ENCODE data around the gene TUBA3E. TPM values are rescaled to one million over a fixed set of nuclear protein-coding genes. Genes with fewer than 3 reads are reported as not detected.
A peak's percentile ranks its signal among the peaks of the same experiment; 100 is the strongest.
"Not testable (repeated sequence)": the region's sequence is repeated elsewhere in the genome, so short reads cannot be mapped to it uniquely, and the experiment has no call there.

TUBA3E gene
- total and polyA plus RNA-seq, 4 donors = 0.11 TPM; not detected in 3

GRCh38 chr2:130152136-130152815, 46.0 kb downstream of the TUBA3E start:
- not testable (repeated sequence) for DNase-seq (ENCODE audit: low read depth in 4 of 6, low spot score in 6 of 6); H3K27ac ChIP-seq (ENCODE audit: low read depth, low read length); H3K4me3 ChIP-seq (ENCODE audit: low read depth, low read length); H3K9me3 ChIP-seq (ENCODE audit: control insufficient read depth, insufficient read depth, low read length); H3K4me1 ChIP-seq (ENCODE audit: control insufficient read depth, insufficient read depth, low read length); H3K27me3 ChIP-seq (ENCODE audit: control insufficient read depth, insufficient read depth, low read length)
- 97% methylated on average over 17 of the region's 27 CpGs for WGBS (ENCODE audit: insufficient coverage)
- peaks cover 65% of the 10 kb centered on the region for H3K36me3 ChIP-seq (ENCODE audit: control insufficient read depth, insufficient read depth, low read length)

- H3K4me1 ChIP-seq (ENCODE audit: control insufficient read depth, insufficient read depth, low read length); DNase-seq (ENCODE audit: low read depth in 4 of 6, low spot score in 6 of 6); H3K27ac ChIP-seq (ENCODE audit: low read depth, low read length); H3K4me3 ChIP-seq (ENCODE audit: low read depth, low read length); H3K9me3 ChIP-seq (ENCODE audit: control insufficient read depth, insufficient read depth, low read length); H3K27me3 ChIP-seq (ENCODE audit: control insufficient read depth, insufficient read depth, low read length): not testable (repeated sequence)
- 97% methylated on average over 3 of the region's 5 CpGs for WGBS (ENCODE audit: insufficient coverage)
- H3K36me3 ChIP-seq (ENCODE audit: control insufficient read depth, insufficient read depth, low read length) = peaks cover 55% of the 10 kb centered on the region
These were observed 47.1 kb downstream of the TUBA3E start for GRCh38 chr2:130151145-130151512.

- no peaks in the 10 kb centered on the region for H3K27me3 ChIP-seq (ENCODE audit: control insufficient read depth, insufficient read depth, low read length)
- H3K36me3 ChIP-seq (ENCODE audit: control insufficient read depth, insufficient read depth, low read length) = peaks cover 49% of the 10 kb centered on the region
- WGBS (ENCODE audit: insufficient coverage) = 90% methylated on average over 22 of the region's 23 CpGs
- H3K27ac ChIP-seq (ENCODE audit: low read depth, low read length) = no peak overlapping the region
- no peak for DNase-seq (ENCODE audit: low read depth in 4 of 6, low spot score in 6 of 6)
- no peaks in the 10 kb centered on the region for H3K4me1 ChIP-seq (ENCODE audit: control insufficient read depth, insufficient read depth, low read length)
- H3K4me3 ChIP-seq (ENCODE audit: low read depth, low read length) = no peak overlapping the region
- H3K9me3 ChIP-seq (ENCODE audit: control insufficient read depth, insufficient read depth, low read length) = no peaks in the 10 kb centered on the region
These were observed 47.8 kb downstream of the TUBA3E start for GRCh38 chr2:130150181-130151144.

DNA sequence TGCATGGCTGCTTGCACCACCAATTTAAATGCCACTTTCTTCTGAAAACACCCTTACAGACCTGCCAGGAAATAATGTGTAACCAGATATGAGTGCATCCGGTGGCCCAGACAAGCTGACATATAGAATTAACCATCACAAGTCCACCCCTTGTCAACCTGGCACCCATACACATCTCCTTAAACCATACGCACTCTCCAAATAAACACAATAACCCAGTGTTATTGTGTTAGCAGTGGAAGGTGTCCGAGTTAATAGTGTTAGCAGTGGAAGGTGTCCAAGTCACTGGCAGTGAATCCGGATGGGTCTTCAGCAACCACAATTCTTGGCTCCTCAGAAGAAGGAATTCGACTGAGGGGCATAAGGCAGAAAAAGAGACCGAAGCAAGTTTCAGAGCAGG, 49.7 kb downstream of the TUBA3E start:
- H3K36me3 ChIP-seq (ENCODE audit: control insufficient read depth, insufficient read depth, low read length) = peaks cover 29% of the 10 kb centered on the region
- H3K4me3 ChIP-seq (ENCODE audit: low read depth, low read length); H3K9me3 ChIP-seq (ENCODE audit: control insufficient read depth, insufficient read depth, low read length); DNase-seq (ENCODE audit: low read depth in 4 of 6, low spot score in 6 of 6); H3K4me1 ChIP-seq (ENCODE audit: control insufficient read depth, insufficient read depth, low read length); H3K27ac ChIP-seq (ENCODE audit: low read depth, low read length); H3K27me3 ChIP-seq (ENCODE audit: control insufficient read depth, insufficient read depth, low read length): not testable (repeated sequence)
- 75% methylated on average over 2 of the region's 6 CpGs for WGBS (ENCODE audit: insufficient coverage)

GRCh38 chr2:130145006-130145414, 53.2 kb downstream of the TUBA3E start, which contains the start of gene CCDC74B:
Gene CCDC74B, minus strand, starts transcription at chr2:130145112. Its CDS starts 116 bp downstream, at chr2:130144996.
- not testable (repeated sequence) for H3K4me1 ChIP-seq (ENCODE audit: control insufficient read depth, insufficient read depth, low read length); H3K36me3 ChIP-seq (ENCODE audit: control insufficient read depth, insufficient read depth, low read length); H3K9me3 ChIP-seq (ENCODE audit: control insufficient read depth, insufficient read depth, low read length); H3K27ac ChIP-seq (ENCODE audit: low read depth, low read length); H3K27me3 ChIP-seq (ENCODE audit: control insufficient read depth, insufficient read depth, low read length)
- peak in 5 of 6 donors; percentile 24 to 84 (median 40) for DNase-seq (ENCODE audit: low read depth in 4 of 6, low spot score in 6 of 6)
- 0% methylated on average over 9 of the region's 30 CpGs for WGBS (ENCODE audit: insufficient coverage)
- H3K4me3 ChIP-seq (ENCODE audit: low read depth, low read length) = peak within 1 kb of the TSS; percentile 32

- H3K4me3 ChIP-seq (ENCODE audit: low read depth, low read length); H3K27ac ChIP-seq (ENCODE audit: low read depth, low read length); H3K4me1 ChIP-seq (ENCODE audit: control insufficient read depth, insufficient read depth, low read length); H3K27me3 ChIP-seq (ENCODE audit: control insufficient read depth, insufficient read depth, low read length); DNase-seq (ENCODE audit: low read depth in 4 of 6, low spot score in 6 of 6); H3K9me3 ChIP-seq (ENCODE audit: control insufficient read depth, insufficient read depth, low read length); H3K36me3 ChIP-seq (ENCODE audit: control insufficient read depth, insufficient read depth, low read length): not testable (repeated sequence)
- 67% methylated on average over 10 of the region's 28 CpGs for WGBS (ENCODE audit: insufficient coverage)
These were observed 54.8 kb downstream of the TUBA3E start for GRCh38 chr2:130143266-130144039.

- not testable (repeated sequence) for H3K4me1 ChIP-seq (ENCODE audit: control insufficient read depth, insufficient read depth, low read length); H3K4me3 ChIP-seq (ENCODE audit: low read depth, low read length); H3K27me3 ChIP-seq (ENCODE audit: control insufficient read depth, insufficient read depth, low read length); H3K27ac ChIP-seq (ENCODE audit: low read depth, low read length); DNase-seq (ENCODE audit: low read depth in 4 of 6, low spot score in 6 of 6); H3K9me3 ChIP-seq (ENCODE audit: control insufficient read depth, insufficient read depth, low read length); H3K36me3 ChIP-seq (ENCODE audit: control insufficient read depth, insufficient read depth, low read length)
- 99% methylated on average over 6 of the region's 13 CpGs for WGBS (ENCODE audit: insufficient coverage)
These were observed 55.6 kb downstream of the TUBA3E start for GRCh38 chr2:130142396-130143265.
